Glutamatergic neuron (in vitro differentiated cells): ENCODE results near the gene RRAD. TPM values are rescaled to one million over a fixed set of nuclear protein-coding genes. Genes with fewer than 3 reads are reported as not detected.

Source experiments
- DNase-seq: peaks from one replicate; pipeline ENCODE4 v3.0.0; 2022
- H3K27ac Mint-ChIP-seq: one replicate; pipeline ENCODE4 v1.8.0; 2020; ENCODE audit warnings: mild to moderate bottlenecking, mixed read lengths, inconsistent platforms; ENCODE audit not compliant: unreplicated experiment
- H3K27me3 Mint-ChIP-seq: one replicate; pipeline ENCODE4 v1.8.0; 2020; ENCODE audit warnings: mild to moderate bottlenecking, moderate library complexity, mixed read lengths, inconsistent platforms; ENCODE audit not compliant: unreplicated experiment
- H3K36me3 Mint-ChIP-seq: one replicate; pipeline ENCODE4 v1.8.0; 2020; ENCODE audit warnings: mild to moderate bottlenecking, mixed read lengths, inconsistent platforms; ENCODE audit not compliant: unreplicated experiment
- H3K4me1 Mint-ChIP-seq: one replicate; pipeline ENCODE4 v1.8.0; 2020; ENCODE audit warnings: mild to moderate bottlenecking, low read depth, mixed read lengths, inconsistent platforms; ENCODE audit not compliant: unreplicated experiment
- H3K4me3 Mint-ChIP-seq: one replicate; pipeline ENCODE4 v1.8.0; 2020; ENCODE audit warnings: mild to moderate bottlenecking, mixed read lengths, inconsistent platforms; ENCODE audit not compliant: unreplicated experiment
- H3K9me3 Mint-ChIP-seq: one replicate; pipeline ENCODE4 v1.8.0; 2020; ENCODE audit warnings: mild to moderate bottlenecking, moderate library complexity, mixed read lengths, inconsistent platforms; ENCODE audit not compliant: unreplicated experiment
- CTCF ChIP-seq: fragments of 200-600 bp; sonication (generic); IDR thresholded peaks from one replicate; pipeline ENCODE4 v1.5.0; 2021; ENCODE audit not compliant: partially characterized antibody, unreplicated experiment
- total RNA-seq: library from RNA; stranded (reverse); fragmentation: NEBNext Ultra II Directional; extraction: Animal tissue kit (Norgen Biotek cat#: 25700); gene quantifications from one replicate; pipeline ENCODE4 v1.2.1, GENCODE V29; 2021; ENCODE audit not compliant: unreplicated experiment

The RRAD gene
- total RNA-seq, 1 donor from 2014 or later = 1.1 TPM

GRCh38 chr16:66894948-66895688 is 30.2 kb downstream of the RRAD start:
- no peaks in the 10 kb centered on the region for H3K36me3 Mint-ChIP-seq
- DNase-seq = peak; percentile 77
- H3K4me1 Mint-ChIP-seq = peaks cover 22% of the 10 kb centered on the region
- H3K4me3 Mint-ChIP-seq = peak overlapping the region; percentile 25
- peaks cover 12% of the 10 kb centered on the region for H3K9me3 Mint-ChIP-seq
- H3K27me3 Mint-ChIP-seq = peaks cover 15% of the 10 kb centered on the region
- TF ChIP-seq CTCF = peak; percentile 49
- H3K27ac Mint-ChIP-seq = peak overlapping the region; percentile 78

- H3K4me1 Mint-ChIP-seq = peaks cover 13% of the 10 kb centered on the region
- H3K27me3 Mint-ChIP-seq = peaks cover 12% of the 10 kb centered on the region
- H3K36me3 Mint-ChIP-seq = no peaks in the 10 kb centered on the region
- H3K27ac Mint-ChIP-seq = no peak overlapping the region
- H3K4me3 Mint-ChIP-seq = no peak overlapping the region
- no peak for TF ChIP-seq CTCF
- no peak for DNase-seq
- peaks cover 12% of the 10 kb centered on the region for H3K9me3 Mint-ChIP-seq
Measured at GRCh38 chr16:66894055-66894454, 31.3 kb downstream of the RRAD start.

- no peak overlapping the region for H3K4me3 Mint-ChIP-seq
- peaks cover 12% of the 10 kb centered on the region for H3K4me1 Mint-ChIP-seq
- peaks cover 12% of the 10 kb centered on the region for H3K9me3 Mint-ChIP-seq
- no peak for DNase-seq
- no peaks in the 10 kb centered on the region for H3K36me3 Mint-ChIP-seq
- H3K27ac Mint-ChIP-seq = no peak overlapping the region
- peaks cover 10% of the 10 kb centered on the region for H3K27me3 Mint-ChIP-seq
- no peak for TF ChIP-seq CTCF
Measured at GRCh38 chr16:66891797-66892196, 33.5 kb downstream of the RRAD start.

- DNase-seq = no peak
- Mint-ChIP-seq H3K9me3 (peaks cover 12% of the 10 kb centered on the region), H3K4me1 (peaks cover 9% of the 10 kb centered on the region), H3K27ac (no peak overlapping the region), H3K36me3 (no peaks in the 10 kb centered on the region), H3K27me3 (peaks cover 10% of the 10 kb centered on the region), H3K4me3 (no peak overlapping the region)
- TF ChIP-seq CTCF = no peak
Measured at GRCh38 chr16:66891360-66891759, 34.0 kb downstream of the RRAD start.

- Mint-ChIP-seq H3K36me3 (no peaks in the 10 kb centered on the region), H3K4me3 (no peak overlapping the region), H3K9me3 (peaks cover 8% of the 10 kb centered on the region), H3K27ac (no peak overlapping the region), H3K4me1 (peaks cover 4% of the 10 kb centered on the region), H3K27me3 (peaks cover 7% of the 10 kb centered on the region)
- DNase-seq = no peak
- TF ChIP-seq CTCF = no peak
Measured at GRCh38 chr16:66890799-66891198, 34.5 kb downstream of the RRAD start.
